ENCODE results near the gene LMO1.
A peak's percentile ranks its signal among the peaks of the same experiment; 100 is the strongest.

Gene LMO1

DNA sequence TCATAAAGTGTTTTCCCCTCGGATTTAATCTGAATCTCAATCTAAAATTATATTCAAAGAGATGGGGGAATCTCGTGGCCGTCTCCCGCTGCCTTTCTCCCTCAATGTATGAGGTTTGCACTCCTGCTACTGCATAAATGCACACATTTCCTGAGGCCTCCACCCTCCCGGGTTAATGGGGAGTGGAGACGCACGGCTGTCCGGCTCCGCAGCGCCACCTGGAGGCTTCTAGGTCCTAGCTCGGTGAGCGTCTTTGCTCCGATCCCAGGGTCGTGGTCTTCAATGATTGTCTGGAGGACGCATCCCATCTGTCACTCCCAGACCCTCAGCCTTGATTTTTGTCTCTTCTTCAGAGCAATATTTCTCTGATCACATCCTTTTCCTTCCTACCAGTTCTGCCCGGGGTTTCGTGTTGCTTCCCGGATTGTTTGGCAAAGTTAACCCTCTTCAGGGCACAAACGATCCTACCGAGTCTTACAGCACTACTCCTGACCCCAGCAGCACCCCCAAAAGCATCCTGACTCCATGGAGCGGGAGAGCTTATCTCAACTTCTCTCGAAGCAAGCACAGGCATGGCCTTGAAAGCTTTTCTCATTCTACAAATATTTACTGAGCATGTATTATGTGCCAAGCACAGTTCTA lies at the start of gene LMO1:
Gene LMO1 (minus strand): TSS at position 110 of the 642 bp plus-strand sequence. CDS start 516 bp downstream, outside the sequence.
- DNase-seq (ENCODE audit: low read depth), result peak; percentile 27

DNA sequence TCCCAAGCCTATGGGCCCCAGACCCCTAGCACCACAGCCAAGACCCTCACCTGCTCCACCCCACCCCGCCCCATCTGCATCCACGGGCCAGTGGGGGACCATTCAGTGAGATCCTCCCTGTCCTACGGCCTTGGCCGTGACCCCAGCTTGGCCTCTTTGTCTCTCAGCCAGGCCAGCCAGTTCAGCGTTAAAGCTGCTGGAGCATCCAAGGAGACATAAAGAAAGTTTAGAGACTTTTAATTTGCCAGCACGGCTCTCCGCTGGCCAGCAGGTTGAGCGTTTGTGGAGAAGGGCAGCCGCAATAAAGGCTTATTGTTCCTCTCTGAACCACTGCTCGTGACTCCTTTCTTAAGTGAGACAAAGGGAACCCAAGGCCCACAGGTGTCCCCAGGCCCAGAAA lies 49.3 kb upstream of the LMO1 start:
- DNase-seq (ENCODE audit: low read depth), result no peak

DNA sequence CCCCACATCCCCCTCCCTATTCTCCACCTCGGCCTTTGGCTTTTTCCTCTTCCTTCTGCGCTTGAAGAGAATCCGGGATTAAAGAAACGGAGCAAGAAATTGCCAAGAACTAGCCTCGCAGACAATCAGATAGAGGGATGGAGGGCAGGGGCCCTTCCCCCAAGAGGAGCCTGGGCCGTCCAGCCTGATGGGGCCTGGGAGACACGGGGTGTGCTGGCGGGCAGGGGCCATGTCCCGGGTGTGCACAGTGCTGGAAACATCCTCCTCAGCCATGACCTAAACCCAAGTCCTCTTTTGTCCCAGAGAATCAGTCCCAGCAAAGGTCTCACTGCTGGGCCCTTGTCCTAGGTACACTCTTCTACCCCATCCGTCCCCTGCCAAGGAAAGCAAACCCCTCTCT lies 47.7 kb upstream of the LMO1 start:
- no peak for DNase-seq (ENCODE audit: low read depth)

DNA sequence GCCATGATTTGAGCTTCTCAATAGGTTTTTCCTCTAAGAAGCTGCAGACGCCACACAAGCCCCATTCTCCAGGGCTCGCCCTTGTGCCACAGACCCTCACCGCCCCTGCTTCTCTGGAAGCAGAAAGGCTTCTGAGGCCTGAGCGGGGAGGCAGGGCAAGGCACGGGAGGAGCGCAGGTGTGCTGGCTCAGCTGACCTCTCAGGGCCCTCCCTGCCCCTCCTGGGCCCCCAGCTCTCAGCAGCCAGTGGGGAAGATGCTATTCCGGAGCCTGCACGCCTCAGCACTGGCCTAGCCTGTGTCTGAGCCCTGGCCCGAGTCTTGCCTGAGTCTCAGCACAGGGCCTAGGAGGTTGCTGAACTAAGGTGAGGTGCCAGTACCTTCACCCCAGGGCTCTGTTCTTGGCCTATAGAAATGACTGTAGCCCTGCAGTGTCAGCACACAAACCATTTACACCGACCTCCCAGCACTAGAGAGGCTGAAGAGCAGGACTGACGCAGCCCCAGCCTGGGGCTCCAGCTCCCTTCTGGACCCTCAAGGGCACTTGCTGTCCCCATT lies 47.1 kb upstream of the LMO1 start:
- no peak for DNase-seq (ENCODE audit: low read depth)

DNA sequence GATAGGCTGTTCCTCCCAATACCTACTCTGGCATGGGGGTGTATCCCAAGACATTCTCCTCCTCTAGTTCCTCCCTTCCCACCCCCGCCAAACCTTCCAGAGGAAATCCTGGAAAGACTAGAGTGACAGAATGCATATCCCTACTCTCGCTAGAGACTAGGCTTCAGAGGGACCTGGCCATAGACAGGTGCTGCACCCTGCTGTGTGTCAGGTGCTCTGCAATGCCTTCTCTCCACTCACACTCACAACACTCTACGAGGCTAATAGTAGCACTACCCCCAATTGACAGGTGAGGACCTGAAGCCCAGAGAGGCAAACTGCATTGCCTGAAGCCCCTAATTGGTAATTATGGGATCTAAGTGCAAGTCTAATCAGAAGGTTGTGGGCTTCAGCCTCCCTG lies 46.2 kb upstream of the LMO1 start:
- no peak for DNase-seq (ENCODE audit: low read depth)

DNA sequence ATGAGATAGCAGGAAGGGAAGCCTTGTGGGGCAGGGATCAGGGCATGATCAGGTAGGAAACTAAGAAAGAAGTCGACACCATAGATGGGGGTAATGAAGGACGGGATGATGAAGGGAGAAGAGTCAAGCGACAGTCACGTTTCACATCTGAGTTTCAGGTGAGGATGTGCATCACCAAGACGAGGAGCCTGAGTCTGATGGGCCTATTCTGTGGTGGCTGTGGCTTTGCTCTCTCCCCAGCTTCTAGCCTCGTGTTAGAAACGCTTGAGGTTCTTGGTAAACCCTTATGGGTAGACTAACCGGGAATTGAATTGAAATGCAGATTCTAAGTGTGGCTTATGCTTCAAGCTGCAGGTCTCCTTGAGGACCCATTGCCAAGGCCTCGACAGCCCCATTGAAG lies 45.6 kb upstream of the LMO1 start:
- DNase-seq (ENCODE audit: low read depth), result no peak

DNA sequence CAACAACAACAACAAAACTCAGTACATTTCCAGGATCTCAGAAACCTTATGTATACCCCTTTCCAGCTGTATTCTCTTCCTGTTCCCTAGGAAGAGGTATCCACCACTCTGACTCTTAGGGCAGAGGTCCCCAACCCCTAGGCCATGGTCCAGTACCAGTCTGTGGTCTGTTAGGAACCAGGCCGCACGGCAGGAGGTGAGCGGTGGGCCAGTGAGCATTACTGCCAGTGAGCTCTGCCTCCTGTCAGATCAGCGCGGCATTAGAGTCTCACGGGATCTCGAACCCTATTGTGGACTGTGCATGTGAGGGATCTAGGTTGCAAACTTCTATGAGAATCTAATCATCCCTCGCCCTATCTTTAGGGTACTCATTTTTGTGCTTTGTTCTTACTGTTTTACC lies 43.9 kb upstream of the LMO1 start:
- DNase-seq (ENCODE audit: low read depth), result no peak

DNA sequence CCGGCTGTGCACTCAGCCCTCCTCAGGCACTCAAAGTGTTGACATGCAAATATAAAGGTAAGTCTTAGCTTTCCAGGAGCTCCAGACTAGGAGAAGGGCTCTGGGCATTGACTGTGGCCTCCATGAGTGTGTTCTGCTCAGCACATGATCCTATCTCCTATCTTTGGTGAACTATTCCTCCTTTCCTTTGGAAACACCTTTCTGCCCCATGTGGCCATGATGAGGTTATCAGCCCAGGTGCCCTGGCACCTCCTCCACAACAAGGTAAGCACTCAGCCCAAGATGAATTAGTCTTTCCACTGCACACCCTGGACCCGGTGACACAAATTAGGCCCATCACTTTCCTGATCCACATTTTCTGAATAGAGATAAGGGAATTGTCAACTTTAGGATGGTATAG lies 37.9 kb upstream of the LMO1 start:
- DNase-seq (ENCODE audit: low read depth), result no peak

DNA sequence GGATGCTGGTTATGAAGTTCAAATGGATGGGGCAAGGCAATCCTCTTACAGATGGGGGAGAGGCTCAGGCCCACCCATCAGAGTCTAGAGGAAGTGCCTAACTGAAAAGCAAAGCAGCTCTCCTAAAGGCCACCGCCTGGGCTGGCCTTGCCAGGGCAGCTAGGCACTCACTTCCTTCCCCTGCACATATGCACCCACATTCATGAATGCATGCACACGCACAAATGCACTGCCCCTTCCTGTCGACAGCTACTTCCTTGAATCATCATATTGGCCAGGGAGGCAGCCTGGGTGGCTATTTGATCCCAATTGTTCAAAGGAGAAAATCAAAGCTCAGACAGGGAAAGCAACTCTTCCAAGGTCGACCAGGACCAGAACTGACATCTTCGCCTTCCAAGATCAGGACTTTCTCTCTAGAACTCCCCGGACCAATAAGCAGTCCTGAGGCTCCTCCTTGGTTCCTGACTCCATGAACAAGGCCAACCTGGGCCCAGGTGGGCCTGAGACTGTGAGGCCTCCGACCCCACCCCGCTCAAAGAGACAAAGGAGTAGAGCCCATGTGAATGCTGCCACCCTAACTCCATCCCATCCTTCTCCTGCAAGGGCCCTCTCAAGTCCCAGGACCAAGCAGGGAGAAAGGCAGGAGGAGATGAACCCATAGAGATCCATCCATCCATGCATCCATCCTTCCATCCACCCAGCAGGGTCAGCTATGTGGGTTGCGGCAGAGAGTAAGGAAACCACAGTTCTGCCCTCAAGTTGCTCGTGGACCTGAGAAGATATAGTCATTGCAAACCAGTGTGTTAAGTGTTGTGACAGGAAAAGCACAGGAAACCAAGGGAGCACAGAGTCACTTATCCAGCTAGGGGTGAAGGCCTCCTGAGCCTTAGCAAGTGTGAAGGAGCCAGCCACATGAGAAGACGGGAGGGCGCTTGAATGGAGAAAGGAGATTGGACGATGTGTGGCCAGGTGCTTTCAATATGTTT lies 35.4 kb upstream of the LMO1 start:
- no peak for DNase-seq (ENCODE audit: low read depth)

DNA sequence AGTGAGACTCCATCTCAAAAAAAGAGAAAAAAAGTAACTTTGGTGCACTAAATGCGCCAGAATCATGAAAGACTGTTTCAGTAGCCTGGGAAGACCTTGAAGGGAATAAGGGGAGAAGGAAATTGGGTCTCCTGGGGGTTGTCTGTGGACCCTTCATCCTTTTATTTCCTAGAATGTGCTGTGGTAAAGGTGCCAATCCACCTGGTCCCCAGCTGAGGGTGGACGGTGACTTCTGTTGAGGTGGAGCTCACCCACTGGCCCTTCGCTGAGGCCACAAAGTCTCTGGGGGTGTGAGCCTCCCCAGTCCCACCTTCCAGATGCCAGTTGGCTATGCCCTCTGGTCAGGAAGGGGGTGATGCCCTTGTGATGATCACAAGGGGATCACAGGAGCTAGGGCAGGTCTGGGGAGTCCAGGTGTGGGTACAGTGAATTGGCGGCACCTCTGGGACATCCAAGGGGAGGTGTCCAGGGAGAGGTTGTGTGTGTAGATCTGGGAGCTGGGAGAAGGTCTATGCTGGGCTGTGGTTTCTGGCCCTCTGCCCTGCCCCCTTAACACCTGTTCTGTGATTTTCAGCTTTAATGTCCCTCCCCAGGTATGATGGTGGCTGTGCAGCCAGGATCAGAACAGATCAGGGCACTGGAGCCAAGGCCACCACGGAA lies 34.2 kb upstream of the LMO1 start:
- DNase-seq (ENCODE audit: low read depth), result no peak

DNA sequence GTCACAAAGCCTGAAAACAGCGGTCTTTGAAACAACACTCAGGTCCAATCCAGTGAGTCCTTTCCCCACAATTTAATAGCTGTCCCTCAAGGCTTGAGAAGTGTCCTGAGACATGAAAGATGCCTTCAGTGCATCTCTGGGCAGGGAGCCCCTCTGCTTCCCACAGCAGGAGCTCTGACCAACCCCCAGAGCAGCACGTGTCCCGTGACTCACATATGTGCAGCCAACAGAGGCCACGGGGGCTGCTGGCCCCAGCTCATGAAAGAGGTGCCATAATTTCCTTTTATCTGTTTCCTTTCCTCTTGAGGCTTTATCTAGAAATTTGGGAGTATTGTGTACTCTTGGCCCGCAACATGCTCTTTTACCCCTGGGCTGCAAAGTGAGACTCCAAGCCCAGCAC lies 33.2 kb upstream of the LMO1 start:
- no peak for DNase-seq (ENCODE audit: low read depth)

DNA sequence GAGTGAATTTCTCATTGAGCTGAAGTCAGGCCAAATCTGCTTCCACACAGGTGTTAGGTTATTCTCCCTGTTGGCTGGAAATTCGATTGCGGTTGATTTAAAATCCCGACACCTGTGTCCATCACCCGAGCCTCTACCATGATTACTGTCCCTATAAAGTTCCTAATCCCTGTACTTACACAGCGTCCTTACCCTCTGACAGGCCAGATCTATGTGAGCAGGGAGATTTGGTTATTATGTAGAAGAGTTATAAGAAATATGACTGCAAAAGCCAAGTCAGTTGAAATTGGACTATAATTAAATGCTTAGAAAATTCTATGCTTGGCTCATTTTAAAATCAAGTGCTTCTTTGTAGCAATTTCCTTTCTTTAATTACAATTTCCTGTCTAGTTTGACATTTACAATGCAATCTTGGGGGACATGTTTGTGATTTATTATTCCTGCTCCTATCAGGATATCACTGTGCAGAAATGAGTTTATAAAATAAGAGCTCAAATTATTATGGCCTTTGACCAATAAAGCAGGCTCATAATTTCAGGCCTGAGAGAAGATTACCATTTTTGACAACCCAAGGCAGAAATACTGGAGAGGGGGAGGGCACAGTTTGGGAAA lies 32.5 kb upstream of the LMO1 start:
- no peak for DNase-seq (ENCODE audit: low read depth)

DNA sequence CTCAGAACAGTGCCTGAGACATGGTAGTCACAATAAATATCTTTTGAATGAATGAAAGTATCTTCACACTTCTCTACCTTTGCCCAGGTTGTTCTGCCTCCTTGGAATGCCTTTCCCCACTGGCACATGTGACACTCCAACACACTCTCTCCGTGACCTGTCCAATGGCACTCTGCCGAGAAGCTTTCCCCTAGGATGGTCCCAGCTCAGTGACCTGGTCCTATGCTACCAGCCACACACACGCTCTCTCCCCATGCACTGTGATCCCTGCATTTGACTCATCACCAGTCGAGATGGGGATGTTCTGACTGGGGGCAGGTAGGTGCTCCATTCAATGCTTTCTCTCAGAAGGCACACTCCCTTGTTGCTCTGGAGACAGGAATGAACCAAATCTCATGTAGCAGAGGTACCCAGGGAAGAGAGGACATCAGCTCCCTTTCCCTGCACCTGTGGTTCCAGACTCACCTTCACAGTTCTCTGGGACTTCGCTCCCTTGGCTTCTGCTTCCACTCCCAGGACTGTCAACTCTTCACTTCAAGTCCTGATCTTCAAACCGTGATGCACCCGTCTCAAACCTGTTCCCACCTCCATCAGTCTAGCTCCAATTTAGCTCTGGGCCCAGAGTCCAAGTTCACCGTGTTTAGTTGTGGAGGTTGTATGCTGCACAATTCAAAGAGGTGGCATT lies 30.7 kb upstream of the LMO1 start:
- DNase-seq (ENCODE audit: low read depth), result no peak

DNA sequence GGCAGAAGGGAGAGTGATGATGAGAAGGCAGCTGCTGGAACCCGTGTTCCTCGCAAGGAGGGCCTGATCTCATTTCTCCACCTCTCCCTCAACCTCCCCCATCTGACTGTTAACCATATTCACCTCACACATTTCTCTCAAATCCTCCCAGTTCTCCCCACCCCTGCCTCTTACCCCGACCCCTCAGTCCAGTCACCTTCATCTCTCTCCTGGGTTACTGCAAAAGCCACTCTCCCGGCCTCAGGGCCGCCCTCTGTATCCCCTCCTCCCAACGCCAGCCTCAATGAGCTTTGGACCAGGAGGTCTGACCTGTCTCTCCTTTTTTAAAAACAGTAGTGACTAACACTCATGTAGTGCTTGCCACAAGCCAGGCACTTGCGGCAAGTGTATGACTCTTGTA lies 29.5 kb upstream of the LMO1 start:
- DNase-seq (ENCODE audit: low read depth), result no peak

DNA sequence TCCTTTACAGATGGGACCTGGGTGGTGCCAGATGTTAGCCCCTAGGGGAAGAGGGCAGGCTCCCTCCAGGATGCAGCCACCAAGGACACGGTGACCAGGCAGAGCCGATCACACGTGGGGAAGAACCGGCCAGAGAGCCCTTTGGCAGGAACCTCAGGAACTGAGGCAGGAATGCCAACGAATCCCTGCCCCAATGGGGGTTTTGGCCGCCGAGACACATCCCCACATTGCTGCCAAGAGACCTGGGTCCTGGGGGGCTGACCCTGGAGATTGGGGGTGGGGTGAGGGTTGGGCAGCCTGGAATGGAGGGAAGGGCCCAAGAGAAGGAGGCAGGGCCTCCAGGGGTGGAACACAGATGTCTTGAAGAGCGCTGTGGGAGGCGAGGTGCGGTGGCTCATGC lies 28.7 kb upstream of the LMO1 start:
- DNase-seq (ENCODE audit: low read depth), result no peak

DNA sequence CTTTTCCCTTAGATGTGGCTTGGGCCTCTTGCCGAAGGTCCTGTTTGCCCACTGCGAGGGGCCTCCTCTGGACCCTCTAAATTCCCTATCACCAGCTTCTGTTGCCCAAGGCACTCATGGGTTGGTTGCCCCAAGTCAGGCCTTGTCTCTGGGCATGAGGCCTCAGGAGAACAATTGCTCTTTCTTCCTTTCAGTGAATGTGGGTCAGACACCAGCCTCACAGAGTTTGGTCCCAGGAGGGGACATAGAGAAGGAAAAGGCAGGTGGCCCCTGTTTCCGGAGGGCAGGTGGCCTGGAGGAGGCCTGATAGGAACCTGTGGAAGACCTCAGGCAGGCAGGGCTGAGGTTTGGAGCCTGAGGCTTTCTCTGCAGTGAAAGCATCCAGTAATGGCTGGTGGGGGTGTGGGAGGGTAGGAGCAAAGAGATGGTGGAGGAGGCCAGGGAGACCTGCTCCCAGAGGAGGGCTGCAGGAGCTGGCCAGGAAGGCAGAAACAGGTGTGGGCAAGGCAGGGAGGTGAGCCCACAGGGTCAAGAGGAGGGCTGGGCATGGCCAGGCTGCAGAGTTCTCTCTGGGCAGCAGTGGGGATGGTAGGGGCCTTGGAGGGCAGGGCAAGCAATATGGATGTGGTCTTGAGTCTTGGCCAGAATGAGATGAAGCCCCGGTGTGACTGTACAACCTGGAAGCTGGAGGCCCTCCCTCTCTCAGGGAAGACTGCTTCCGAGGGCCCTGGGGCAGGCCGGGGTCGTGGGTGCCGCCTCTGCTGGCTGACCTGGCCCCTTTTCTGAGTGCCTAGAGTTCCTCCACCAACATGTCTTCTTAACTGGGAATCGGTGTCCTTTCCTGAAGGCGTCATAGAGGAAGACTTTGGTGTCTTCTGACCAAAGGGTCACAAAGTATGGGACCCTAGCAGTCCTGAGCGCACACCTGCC lies 28.0 kb upstream of the LMO1 start:
- no peak for DNase-seq (ENCODE audit: low read depth)

DNA sequence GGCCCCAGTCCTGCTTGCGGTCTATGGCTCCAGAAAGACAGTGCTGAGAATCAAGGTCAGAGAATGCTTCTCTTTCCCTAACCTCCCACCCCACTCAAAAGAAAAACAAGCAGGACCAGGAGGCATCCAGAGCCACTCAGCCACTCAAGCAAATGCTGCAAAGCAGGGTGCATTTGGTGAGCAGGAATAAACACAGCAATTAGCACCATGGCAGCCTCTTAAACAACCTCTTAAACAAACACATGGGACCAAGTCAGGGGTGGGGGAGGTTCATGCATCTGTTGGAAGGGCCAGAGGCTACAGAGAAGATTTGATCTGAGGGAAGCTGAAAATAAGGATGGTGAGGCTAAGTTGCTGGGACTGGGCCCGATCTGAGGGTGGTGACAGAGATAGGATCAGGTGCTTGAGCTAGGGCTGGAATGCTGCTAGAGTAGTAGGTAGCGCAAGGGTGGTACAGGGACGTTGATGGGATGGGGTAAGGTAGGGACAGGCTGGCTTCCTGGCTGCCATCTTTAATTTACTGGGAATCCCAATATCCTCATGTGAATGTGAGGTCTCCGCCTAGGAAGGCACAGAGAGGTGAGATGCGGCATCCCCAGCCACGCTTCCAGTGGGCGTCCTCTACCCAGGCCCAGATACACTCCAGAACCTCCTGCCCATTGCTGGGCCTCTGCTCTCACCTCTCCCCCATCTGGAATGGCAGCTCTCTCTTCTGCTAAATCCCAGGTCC lies 26.6 kb upstream of the LMO1 start:
- no peak for DNase-seq (ENCODE audit: low read depth)

DNA sequence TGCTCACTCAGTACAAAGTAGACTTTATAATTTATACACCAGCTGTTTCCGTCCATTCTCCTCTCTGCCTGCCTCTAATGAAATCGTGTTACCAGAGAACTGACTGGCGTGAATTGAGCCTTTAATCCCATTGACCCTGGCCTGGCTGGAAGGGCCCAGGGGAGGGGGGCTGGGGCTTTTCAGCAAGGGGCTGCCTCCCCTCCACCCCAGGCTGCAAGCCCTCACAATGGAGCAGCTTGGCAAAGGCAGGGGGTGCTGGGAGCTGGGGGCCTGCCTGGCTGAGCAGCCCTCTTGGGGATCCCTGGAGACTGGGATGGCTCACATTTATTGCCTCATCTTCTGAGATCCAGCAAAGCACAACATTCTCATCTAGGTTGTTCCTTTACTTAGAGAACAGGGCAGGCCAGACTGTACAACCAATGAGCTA lies 25.8 kb upstream of the LMO1 start:
- DNase-seq (ENCODE audit: low read depth), result no peak

DNA sequence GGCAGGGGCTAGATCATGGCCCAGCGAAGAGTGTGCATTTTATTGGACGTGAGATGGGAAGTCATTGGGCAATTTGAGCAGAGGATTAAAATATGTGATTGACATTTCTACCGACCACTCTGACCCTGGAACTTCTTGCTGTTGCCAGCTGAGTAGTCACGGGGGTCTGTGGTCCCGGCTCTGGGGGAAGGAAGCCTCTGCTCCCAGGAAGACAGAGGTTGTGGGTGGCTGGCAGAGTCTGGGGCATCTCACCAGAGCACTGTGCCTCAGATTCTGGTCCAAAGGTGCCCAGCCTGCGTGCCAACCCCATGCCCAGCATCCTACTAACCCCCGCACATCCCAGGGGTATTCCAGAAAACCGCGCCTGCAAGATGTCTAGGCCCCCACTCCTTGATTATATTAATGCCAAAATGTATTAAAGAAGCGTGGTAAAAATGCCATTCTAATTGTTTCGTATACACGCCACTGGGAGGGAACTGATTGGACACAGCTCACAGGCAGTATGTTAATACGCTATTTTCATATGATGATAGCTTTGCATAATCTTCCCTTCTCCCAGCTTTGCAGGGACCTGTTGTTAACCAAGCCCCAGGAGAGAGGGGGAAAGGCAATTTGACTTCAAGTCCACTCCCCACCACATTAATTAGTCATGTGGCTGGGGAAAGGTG lies 25.3 kb upstream of the LMO1 start:
- no peak for DNase-seq (ENCODE audit: low read depth)

All from non-pigmented ciliary epithelial cell (primary cell).